HS-5 (cell line): ENCODE measurements around the gene GPHN.
"Not testable (repeated sequence)": the region's sequence is repeated elsewhere in the genome, so short reads cannot be mapped to it uniquely, and the experiment has no call there.

Source experiments
- DNase-seq: peaks from one replicate; pipeline ENCODE4 v3.0.0-alpha.2; 2012; ENCODE audit warnings: low read depth

Gene GPHN

DNA sequence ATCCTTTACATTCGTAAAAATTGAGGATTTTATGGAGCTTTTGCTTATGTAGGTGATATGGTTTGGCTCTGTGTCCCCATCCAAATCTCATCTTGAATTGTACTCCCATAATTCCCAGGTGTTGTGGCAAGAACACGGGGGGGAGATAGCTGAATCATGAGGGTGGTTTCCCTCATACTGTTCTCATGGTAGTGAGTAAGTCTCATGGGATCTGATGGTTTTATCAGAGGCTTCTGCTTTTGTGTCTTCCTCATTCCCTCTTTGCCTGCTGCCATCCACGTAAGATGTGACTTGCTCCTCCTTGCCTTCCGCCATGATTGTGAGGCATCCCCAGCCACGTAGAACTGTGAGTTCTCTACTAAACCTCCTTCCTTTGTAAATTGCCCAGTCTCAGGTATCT is 5.1 kb upstream of the GPHN start:
- DNase-seq, result not testable (repeated sequence)

DNA sequence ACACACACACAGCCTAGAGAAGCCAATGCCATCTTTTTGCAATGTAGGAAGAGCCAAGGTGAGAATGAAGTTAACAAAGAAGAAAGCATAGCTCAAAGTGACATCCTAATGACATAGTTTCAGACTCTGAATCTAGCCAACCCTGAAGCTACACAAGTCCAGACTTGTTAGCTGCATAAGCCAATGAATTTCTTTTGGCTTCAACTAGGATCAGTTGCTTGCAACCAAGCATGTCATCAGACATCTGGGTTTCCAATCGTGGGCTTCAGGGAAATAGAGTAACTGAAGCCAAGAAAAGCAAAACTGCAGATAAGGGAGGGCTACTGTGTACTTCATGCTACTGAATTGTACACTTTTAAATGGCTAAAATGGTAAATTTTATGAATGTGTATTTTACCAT is 4.4 kb upstream of the GPHN start:
- DNase-seq, result no peak

DNA sequence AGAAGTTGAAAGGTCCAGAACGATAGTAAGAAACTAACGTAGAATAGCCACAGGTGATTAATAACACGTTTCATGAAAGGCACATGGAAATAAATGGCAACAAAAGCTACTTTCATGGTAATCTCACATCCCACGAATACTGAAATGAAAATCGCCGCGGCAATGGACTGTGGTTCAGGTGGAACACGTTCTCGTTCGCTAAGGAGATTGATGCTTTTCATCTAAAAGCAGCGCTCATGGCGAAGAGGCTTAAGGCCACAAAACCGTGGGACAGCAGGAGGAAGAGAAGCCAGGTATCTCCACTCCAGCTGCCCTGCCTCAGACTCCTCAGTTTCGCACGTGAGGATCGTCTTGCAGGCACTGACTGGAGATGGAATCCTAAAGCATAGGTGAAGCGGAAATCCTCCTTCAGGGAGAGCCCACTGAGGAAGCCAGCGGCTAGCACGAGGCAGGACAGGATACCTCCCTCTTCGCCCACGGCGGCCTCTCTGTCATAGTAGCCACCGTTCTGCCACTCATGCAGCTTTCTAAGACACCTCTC is 696 bp upstream of the GPHN start:
- peak; percentile 19 for DNase-seq

DNA sequence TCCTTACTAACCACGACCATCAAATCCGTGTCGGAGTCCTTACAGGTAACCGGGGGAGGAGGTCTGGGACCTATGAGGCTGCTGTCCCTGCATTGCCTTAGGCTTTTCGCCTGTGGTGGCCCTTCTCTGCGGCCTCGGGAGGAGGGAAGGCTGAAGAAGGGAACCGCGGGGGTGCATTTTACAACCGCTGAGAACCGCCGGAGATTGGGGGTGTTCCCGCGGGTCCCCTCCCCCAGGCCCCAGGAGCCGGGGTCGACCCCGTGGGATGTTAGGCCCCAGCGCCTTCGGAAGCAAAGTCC is 549 bp downstream of the GPHN start:
- no peak for DNase-seq

DNA sequence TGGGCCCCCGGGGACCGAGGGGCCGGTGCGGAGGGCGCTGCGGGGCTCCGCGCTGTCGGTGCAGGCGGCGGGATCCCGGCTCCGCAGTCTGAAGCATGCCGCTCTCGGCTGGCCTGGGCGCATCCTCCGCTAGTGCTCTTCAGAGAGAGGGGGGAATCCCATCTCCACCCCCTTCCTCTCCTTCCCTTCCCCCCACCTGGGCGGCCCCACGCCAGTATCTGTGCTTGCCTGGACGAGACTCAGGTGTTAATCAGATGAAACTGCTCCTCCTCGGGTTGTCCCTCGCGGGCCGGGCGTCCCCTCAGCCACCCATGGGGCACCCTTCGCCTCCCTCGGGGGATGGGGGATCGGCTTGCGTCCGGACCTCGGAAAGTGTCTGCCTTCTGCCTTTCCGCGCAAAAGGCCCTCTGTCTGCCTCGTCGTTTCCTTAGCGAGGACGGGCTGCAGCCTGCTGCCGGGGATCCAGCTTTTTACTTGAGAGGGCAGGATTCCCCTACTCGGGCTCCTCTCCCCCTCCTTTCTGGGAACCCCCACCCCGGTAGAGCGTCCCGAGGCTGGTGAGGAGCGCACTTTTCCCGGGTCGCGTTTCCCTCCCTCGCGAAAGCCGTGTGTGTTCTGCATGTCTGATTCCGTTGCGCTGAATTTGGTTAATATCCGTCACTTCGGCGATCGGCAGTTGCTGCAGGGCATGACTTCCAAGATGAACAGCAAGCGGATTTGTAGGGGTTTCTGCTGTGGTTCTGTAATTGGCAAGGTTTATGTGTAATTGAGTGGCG is 1.1 kb downstream of the GPHN start:
- DNase-seq, result no peak

DNA sequence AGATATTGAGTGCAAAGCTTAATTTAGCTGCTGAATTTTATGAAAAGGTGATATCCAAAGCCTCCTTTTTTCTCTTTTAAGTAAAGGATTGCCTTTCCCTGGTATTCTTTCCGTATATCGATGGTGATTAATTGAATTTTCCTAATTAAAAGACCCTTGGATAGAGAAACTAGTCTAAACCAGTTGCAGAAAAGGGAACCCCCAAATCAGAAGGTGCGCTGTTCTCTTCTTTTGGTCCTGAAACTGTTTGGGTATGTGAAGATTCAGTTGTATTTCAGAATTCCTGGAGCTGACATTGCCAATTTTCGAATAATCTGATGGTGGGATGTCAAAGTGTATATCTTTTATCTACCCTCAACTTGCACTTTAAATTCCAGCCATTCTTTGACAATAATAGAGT is 1.9 kb downstream of the GPHN start:
- DNase-seq, result no peak

DNA sequence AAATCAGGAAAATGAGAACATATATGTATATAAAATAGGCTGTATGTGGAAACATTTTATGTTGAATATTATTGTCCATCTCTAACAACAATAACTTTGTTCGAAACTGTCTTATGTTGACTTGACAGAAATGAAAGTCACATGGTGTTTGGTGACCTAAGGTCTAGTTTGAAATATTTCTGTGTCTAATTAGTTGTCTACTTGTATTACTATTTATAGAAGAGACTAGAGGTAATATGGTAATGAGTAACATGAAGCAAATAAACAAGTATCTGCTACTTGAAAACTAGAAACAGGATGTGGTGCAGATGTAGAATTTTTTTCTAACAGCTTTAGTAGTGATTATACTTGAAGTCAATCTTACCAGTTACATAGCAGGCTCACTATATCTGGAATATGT is 3.9 kb downstream of the GPHN start:
- no peak for DNase-seq

DNA sequence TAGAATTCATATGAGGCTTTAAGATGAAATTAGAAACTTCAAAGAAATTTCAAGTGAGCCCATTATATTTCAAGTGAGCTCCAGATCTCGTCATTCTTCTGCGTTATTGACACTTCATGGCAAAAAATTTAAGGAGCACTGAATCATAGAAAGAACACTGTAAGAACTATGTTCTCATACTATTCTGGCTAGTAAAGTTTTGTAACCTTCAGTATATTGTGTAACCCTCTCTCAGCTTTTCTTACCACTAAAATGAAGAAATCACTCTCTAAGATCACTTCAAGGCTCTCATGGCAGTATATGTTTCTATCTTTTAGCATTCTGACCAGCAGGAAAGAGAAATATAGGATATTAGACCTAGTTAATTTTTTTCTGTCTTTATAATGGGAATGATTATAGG is 6.3 kb downstream of the GPHN start:
- DNase-seq, result peak; percentile 20

DNA sequence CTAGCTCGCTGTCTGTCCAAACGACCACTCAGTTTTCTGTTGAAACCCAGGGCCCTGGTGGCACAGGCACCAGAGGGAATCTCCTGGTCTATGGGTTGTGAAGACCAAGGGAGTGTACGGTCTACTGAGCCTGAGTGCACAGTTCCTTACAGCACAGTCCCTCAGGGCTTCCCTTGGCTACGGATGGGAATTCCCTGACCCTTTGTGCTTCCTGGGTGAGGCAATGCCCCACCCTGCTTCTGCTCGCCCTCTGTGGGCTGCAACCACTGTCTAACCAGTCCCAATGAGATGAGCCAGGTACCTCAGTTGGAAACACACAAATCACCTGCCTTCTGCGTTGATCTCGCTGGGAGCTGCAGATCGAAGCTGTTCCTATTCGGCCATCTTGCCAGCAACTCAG is 22.6 kb downstream of the GPHN start:
- no peak for DNase-seq

DNA sequence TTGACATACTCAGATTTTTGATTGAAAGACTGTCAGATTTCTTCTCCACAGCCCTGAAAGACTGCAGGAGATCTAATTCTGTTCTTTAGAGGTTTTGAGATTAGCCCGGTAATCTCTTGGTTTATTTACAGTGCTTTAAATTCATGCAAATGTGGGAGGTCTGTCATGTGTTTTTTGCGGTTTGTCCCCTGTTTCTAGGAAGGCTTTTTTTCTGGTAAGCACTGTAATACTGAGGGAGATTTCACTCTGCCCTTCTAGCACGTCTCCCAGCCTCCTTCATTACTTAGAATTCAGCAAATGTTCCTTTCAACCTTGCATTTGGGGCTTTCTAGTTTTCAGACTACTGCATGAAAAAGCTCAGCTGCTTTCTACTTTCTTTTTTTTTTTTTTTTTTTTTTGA is 31.1 kb downstream of the GPHN start:
- DNase-seq, result no peak

DNA sequence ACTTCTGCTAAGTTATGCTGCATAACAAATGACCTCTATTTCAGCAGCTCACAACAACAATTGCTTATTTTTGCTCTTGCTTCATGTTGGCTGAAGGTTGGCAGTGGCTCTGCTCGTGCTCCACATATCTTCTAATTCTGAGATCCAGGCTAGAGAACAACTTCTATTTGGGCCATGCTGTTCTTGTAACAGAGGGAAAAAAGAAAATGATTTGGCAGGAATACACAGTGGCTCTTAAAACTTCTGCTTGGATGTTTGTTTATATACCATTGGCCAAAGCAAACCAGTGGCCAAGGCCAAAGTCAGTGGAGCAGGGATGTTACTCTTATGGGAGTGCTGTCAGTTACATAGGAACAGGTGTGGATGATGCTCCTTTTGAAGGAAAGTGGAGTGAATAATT is 32.1 kb downstream of the GPHN start:
- no peak for DNase-seq

DNA sequence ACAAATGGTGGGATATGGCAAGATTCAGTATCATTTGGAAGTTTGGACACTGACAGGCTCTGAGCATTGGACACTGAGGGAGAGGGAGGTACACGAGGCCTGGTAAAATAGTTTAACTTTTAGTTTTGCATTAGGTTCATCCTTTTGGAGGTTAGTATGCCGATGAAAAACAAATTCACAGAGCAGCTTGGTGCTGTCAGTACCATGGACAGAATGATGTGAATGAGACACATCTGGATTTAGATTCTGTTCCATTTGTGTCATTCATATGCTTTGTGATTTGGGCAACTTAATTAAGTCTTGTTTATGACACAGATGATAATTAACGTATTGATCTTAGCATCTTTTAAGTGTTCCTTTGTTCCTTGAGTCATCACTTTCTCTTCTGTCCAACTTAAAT is 33.7 kb downstream of the GPHN start:
- no peak for DNase-seq

DNA sequence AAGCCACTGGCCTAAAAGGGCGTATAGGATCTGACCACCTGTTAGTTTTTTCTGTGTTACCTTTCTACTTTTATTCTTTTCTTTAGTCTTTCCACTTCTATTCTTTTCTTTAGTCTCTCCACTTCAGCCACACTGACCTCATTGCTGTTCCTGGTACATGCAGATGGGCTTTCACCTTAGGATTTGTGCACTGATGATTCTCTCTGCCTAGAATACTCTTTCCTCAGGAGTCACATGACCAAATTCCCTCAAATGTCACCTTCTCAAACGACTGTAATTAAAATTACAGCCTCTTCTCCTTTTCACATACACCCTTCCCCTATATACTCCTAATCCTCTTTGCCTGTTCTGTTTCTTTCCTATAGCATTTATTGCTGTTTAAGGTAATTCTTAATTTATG is 36.0 kb downstream of the GPHN start:
- DNase-seq, result no peak

DNA sequence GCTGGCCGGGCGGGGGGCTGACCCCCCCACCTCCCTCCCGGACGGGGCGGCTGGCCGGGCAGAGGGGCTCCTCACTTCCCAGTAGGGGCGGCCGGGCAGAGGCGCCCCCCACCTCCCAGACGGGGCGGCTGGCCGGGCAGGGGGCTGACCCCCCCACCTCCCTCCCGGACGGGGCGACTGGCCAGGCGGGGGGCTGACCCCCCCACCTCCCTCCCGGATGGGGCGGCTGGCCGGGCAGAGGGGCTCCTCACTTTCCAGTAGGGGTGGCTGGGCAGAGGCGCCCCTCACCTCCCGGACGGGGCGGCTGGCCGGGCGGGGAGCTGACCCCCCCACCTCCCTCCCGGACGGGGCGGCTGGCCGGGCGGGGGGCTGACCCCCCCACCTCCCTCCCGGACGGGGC is 37.2 kb downstream of the GPHN start:
- DNase-seq, result not testable (repeated sequence)

DNA sequence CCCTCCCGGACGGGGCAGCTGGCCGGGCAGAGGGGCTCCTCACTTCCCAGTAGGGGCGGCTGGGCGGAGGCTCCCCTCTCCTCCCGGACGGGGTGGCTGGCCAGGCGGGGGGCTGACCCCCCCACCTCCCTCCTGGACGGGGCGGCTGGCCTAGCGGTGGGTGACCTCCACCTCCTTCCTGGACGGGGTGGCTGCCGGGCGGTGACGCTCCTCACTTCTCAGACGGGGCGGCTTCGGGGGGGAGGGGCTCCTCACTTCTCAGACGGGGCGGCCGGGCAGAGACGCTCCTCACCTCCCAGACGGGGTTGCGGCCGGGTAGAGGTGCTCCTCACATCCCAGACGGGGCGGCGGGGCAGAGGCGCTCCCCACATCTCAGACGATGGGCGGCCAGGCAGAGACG is 37.8 kb downstream of the GPHN start:
- DNase-seq, result not testable (repeated sequence)

DNA sequence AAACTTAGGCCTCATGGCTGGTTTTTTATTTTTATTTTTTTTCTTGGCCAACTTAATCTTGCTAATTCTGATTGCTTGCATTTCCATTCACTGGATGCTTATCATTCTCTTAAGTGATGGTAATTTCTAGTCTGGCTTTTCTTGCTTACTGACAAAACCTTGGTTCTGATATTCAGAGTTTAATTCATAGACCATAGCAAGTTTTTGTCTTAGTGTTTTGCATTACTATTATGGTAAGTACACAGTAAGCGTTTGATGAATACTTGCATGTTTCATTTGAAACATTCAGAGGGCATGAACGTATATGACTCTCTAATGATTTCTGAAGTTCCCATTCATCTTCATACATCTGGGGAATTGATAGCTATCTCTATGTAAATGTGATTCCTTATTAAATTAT is 55.8 kb downstream of the GPHN start:
- DNase-seq, result no peak

DNA sequence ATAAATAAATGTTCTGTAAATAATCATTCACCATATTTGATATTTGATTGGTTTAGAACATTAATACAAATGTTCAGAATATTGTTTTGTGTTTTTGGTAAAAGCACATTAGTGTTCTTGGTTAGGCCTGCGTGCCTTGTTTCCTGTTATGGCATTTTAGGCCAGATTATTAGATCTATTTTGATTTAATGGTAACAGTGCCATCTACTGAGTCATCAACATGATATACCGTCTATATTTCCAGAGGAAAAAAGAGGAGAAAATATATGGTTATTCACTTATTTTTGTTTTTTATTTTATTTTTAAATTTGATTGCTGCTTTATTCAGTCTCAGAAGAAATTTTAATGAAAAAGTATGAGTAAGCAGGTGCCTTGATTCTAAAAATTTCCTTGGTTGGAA is 60.3 kb downstream of the GPHN start:
- no peak for DNase-seq

DNA sequence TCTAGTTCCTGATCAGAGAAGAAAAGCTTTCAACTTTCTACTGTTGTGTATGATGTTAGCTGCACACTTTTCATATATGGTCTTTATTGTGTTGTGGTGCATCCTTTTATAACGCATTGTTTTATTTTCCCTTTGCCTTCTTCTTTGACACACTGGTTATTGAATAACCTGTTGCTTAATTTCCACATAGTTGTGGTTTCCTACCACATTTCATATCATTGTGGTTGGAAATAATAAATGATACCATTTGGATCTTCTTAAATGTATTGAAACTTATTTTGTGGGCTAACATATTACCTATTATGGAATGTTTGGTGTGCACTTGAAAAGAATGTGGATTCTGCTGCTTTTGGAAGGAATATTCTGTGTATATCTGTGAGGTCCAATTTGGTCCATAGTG is 64.9 kb downstream of the GPHN start:
- no peak for DNase-seq

DNA sequence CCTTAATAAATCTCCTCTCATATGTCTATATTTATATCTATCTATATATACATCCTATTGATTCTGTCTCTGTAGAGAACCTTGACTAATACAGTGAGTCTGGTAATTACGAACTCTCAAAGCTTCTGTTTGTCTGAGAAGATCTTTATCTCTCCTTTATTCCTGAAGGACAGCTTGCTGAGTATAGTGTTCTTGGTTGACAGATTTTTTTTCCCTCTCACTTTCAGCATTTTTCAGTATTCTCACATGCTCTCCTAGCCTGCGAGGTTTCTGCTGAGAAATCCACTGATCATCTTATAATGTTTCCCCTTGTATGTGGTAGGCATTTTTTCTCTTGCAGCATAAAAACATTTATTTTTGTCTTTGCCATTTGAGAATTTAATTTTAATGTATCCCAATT is 67.1 kb downstream of the GPHN start:
- no peak for DNase-seq

DNA sequence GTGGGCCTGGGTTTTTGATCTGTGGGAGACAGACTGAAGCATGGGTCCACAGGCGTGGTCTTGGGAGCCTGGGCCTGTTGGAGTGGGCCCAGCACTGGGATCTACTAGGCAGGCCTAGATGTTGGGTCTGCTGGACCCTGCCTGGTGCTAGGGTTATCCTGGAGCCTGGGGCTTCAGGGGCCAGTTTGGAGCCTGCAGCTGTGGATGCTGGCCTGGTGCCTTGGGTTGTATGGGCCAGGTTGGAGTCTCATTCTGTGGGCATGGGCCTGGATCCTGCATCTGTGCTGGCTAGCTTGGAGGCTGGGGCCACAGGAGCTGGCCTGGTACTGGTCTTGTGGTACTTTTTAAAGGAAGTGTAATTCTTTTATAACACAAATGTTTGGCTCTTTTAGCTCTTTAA is 68.0 kb downstream of the GPHN start:
- DNase-seq, result no peak

DNA sequence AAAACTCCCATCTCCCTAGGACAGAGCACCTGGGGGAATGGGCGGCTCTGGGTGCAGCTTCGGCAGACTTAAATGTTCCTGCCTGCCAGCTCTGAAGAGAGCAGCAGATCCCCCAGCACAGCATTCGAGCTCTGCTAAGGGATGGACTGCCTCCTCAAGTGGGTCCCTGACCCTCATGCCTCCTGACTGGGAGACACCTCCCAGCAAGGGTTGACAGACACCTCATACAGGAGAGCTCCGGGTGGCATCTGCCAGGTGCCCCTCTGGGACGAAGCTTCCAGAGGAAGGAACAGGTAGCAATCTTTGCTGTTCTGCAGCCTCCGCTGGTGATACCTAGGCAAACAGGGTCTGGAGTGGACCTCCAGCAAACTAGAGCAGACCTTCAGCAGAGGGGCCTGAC is 79.8 kb downstream of the GPHN start:
- not testable (repeated sequence) for DNase-seq

DNA sequence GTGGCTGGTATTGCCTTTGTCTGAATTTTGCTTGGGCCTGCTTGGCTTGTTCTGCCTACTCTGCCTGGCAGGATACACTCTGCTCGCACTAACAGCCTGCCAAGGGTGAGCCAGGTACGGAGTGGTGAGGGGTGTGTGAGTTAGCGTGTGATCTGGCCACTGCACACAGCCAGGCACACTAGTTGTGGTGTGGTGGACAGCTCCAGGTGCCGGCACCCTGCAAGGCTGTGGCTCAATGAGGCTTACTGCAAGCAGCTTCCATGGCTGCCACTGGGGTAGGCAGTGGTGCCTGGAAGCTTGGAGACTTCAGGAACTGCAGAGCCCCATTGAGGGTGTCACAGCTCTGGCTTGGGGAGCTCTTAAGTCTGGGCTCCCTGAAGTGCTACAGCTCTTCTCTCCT is 87.4 kb downstream of the GPHN start:
- DNase-seq, result no peak

DNA sequence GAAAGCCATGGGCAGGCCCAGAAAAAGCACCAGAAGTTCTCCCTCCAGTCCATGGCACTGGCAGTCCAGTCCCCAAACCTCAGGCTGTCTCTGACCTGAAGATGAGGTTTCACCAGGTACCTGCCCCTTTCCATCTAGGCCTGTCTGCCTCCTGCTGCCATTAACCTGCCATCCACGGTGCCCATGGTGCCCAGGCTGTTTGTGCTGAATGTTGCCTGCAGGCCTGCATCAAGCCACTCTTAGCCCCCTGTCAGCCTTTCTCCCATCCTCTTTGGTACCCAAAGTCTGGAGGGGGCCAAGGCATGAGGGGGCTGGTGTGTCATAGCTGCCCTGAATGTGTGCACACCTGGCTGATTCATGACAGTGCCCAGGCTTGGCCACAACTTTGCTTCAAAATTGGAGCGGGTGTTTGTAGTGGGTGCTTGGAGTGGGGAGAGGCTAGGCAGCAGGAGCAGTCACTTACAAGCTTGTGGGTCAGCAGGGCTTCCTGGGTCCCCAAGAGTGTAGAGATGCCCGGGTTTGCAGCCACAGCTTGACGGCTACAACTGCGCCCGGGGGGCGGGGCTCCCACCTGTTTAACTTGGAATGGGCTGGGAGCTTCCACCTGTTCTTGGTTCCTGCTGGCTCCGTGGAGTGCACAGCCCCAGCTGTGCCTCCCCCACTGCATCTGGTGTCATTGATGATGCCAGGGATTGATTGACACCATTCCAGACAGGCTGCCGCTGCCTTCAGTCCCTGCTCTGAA is 88.5 kb downstream of the GPHN start:
- no peak for DNase-seq

DNA sequence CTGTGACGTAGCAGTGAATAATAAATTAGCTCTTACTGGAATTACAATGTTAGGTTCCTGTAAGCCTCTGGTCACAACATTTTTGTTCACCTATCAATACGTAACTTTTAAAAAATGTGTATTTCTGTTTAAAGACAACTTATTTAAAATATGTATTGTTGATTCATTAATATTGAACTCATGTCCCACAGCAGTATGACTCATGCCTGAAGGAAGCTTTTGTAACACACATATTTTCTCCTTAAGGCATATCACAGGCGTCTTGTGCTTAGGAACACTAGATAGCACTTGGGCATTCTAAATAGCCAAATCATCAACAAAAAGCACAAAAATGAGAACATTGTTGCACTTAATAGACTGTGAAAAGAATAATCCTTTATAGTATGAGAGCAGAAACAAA is 92.5 kb downstream of the GPHN start:
- no peak for DNase-seq
